Heart left ventricle (tissue), 16 donors: ENCODE results near the gene SLC44A1. TPM values are rescaled to one million over a fixed set of nuclear protein-coding genes. Genes with fewer than 3 reads are reported as not detected.

Experiments used
- ATAC-seq, 4 donors: fragments of 200-7000 bp; cut with Tn5 transposase; one replicate each; pipeline ENCODE4 v1.9.1; 2020 to 2022; ENCODE audit warnings: moderate library complexity in 4 of 4, mild to moderate bottlenecking in 3 of 4, moderate number of reproducible peaks in 1 of 4
- DNase-seq, 5 donors: peaks; one replicate each; pipeline ENCODE4 v3.0.0-alpha.2; 2020
- H3K27ac ChIP-seq, 12 donors: fragments of 200-600 bp; sonication (generic) in 4 of 12; one replicate each; pipeline versions ENCODE4 v1.5.0 to v1.8.0; 2016 to 2022; ENCODE audit warnings: mild to moderate bottlenecking in 2 of 12
- H3K27me3 ChIP-seq, 9 donors: fragments of 200-600 bp; sonication (generic) in 2 of 9; one replicate each; pipeline versions ENCODE4 v1.5.1 to v1.8.0; 2016 to 2022; ENCODE audit warnings: mild to moderate bottlenecking in 3 of 9
- H3K36me3 ChIP-seq, 9 donors: fragments of 200-600 bp; sonication (generic) in 2 of 9; one replicate each; pipeline versions ENCODE4 v1.5.0 to v1.8.0; 2018 to 2022; ENCODE audit warnings: mild to moderate bottlenecking in 2 of 9
- H3K4me1 ChIP-seq, 12 donors: fragments of 200-600 bp; sonication (generic) in 4 of 12; one replicate each; pipeline versions ENCODE4 v1.5.0 to v1.8.0; 2016 to 2022; ENCODE audit warnings: mild to moderate bottlenecking in 3 of 12
- H3K4me3 ChIP-seq, 12 donors: fragments of 200-600 bp; sonication (generic) in 4 of 12; one replicate each; pipeline versions ENCODE4 v1.5.0 to v1.8.0; 2017 to 2022; ENCODE audit warnings: mild to moderate bottlenecking in 9 of 12, moderate library complexity in 4 of 12
- H3K9me3 ChIP-seq, 12 donors: fragments of 200-600 bp; sonication (generic) in 4 of 12; one replicate each; pipeline versions ENCODE4 v1.5.0 to v1.8.0; 2016 to 2022; ENCODE audit warnings: mild to moderate bottlenecking in 1 of 12
- CTCF ChIP-seq, 12 donors: fragments of 200-600 bp; sonication (generic) in 4 of 12; IDR thresholded peaks; one replicate each; pipeline versions ENCODE4 v1.5.0 to v1.8.0; 2018 to 2022; ENCODE audit warnings: antibody characterized with exemption in 12 of 12, mild to moderate bottlenecking in 5 of 12
- POLR2A ChIP-seq, 2 donors: fragments of 450-650 bp; IDR thresholded peaks; one replicate each; pipeline ENCODE4 v1.6.1; 2017; ENCODE audit warnings: antibody characterized with exemption in 2 of 2, mild to moderate bottlenecking in 2 of 2, moderate library complexity in 2 of 2
- WGBS, 4 donors: extraction: QIAGEN DNeasy Blood & Tissue Kit in 2 of 4; methylation state at CpG; one replicate each; pipeline versions ENCODE4 v1.1.5 to v1.1.7; 2013 to 2018; 5-methylcytosine and 5-hydroxymethylcytosine counted together
- intact Hi-C, 10 donors: fragments of 100-400 bp; cut with DNase I; formaldehyde crosslinking; loops; one replicate each; pipeline versions ENCODE4 v1.11.1 to v1.14.2; 2022
- polyA plus RNA-seq, 2 donors: library from polyadenylated mRNA; stranded (reverse); fragments of 200-250 nt; gene quantifications; one replicate each; pipeline ENCODE4 v1.2.3, GENCODE V29; 2013
- total RNA-seq, 9 donors: library from RNA; depleted of rRNA in 2 of 9; stranded (reverse); fragments of >200 nt in 2 of 9; fragmentation: NEBNext Ultra II Directional in 3 of 9; extraction: Animal tissue kit (Norgen Biotek cat#: 25700) in 3 of 9; gene quantifications; one replicate each; pipeline versions ENCODE4 v1.1.0 to v1.2.4, GENCODE V29; 2016 to 2023
- donor health status: ischemic (EF 13 %, LVEDD 7.1; RV severe dilation, severe dysfunction).
- donor health status: healthy with polysubstance abuse.
- donor health status: DM: no; HTN: yes; CAD: no.
- donor health status: DM: no; HTN: no; CAD: no.
- donor health status: ischemic (EF 25% LVEDD 6.9; RV normal size, moderate dysfunction).
- donor health status: ischemic (EF 25% LVEDD 5.7; RV mildly dilated, moderate dysfunction).
- donor health status: healthy.
- donor health status: DM: yes; HTN: yes; CAD: no.
- donor health status: ischemic (EF 35%, LVEDD 5.7; RV mildly dilated, moderate dysfunction).
- donor health status: nonischemic (EF 11% LVEDD 7.7; RV severe dilation, severe dysfunction).
- donor health status: DM: yes; HTN: yes; CAD: no.
- donor health status: PGD.
- donor health status: ischemic (EF 29% LVEDD 5.4; RV normal size, mild dysfunction).
- donor health status: nonischemic (EF 23%, LVEDD 6.1; RV moderate dilation, normal function).

Gene SLC44A1
- total and polyA plus RNA-seq, 11 donors = 5.1 to 29.4 (median 21.3) TPM

- TF ChIP-seq POLR2A (IDR thresholded peaks at IDR 0.05) (no peak), CTCF (IDR thresholded peaks at IDR 0.05) (no peak)
- H3K27ac ChIP-seq = peak overlapping the region in 4 of 12 donors; percentile 2 to 46 (median 32)
- DNase-seq = no peak
- peaks cover 0 to 30% (median 8%) of the 10 kb centered on the region in 12 donors for H3K4me1 ChIP-seq
- intact Hi-C loops = loop anchor here in 1 of 10 donors (10.0 kb wide), 1 partner anchor 277 kb away; no protein-coding TSS in a partner anchor
- no peaks in the 10 kb centered on the region for H3K9me3 ChIP-seq
- no peaks in the 10 kb centered on the region for H3K27me3 ChIP-seq
- H3K36me3 ChIP-seq = no peaks in the 10 kb centered on the region
- no peak overlapping the region for H3K4me3 ChIP-seq
- peak in 2 of 4 donors; percentile 31 to 62 for ATAC-seq
- WGBS, 4 donors = 66 to 74% (median 69%) methylated on average over 8 of the region's 8 CpGs
Measured at GRCh38 chr9:105438141-105438806, 193.8 kb downstream of the SLC44A1 start.

GRCh38 chr9:105439428-105439827 lies 195.0 kb downstream of the SLC44A1 start:
- ATAC-seq (peak; percentile 85 to 94 (median 89)), DNase-seq (peak in 3 of 5 donors; percentile 28 to 33 (median 31))
- no peaks in the 10 kb centered on the region for H3K36me3 ChIP-seq
- no peaks in the 10 kb centered on the region for H3K27me3 ChIP-seq
- no peak for TF ChIP-seq CTCF (IDR thresholded peaks at IDR 0.05)
- no peak for TF ChIP-seq POLR2A (IDR thresholded peaks at IDR 0.05)
- no peaks in the 10 kb centered on the region for H3K9me3 ChIP-seq
- peaks cover 0 to 37% (median 12%) of the 10 kb centered on the region in 12 donors for H3K4me1 ChIP-seq
- intact Hi-C loops = loop anchor here in 1 of 10 donors (10.0 kb wide), 1 partner anchor 275 kb away; no protein-coding TSS in a partner anchor
- peak overlapping the region in 9 of 12 donors; percentile 20 to 63 (median 55) for H3K27ac ChIP-seq
- no peak overlapping the region for H3K4me3 ChIP-seq

- peak overlapping the region in 3 of 12 donors; percentile 4 to 63 (median 28) for H3K27ac ChIP-seq
- no peak for DNase-seq
- no peak overlapping the region for H3K4me3 ChIP-seq
- intact Hi-C loops = loop anchor here in 1 of 10 donors (10.0 kb wide), 1 partner anchor 273 kb away; no protein-coding TSS in a partner anchor
- H3K9me3 ChIP-seq = no peaks in the 10 kb centered on the region
- 30 to 51% (median 41%) methylated on average over 2 of the region's 2 CpGs for WGBS, 4 donors
- H3K27me3 ChIP-seq = no peaks in the 10 kb centered on the region
- no peak for ATAC-seq
- TF ChIP-seq CTCF (IDR thresholded peaks at IDR 0.05) (no peak), POLR2A (IDR thresholded peaks at IDR 0.05) (no peak)
- H3K36me3 ChIP-seq = no peaks in the 10 kb centered on the region
- H3K4me1 ChIP-seq = peaks cover 0 to 49% (median 14%) of the 10 kb centered on the region in 12 donors
Measured at GRCh38 chr9:105441616-105442160, 197.2 kb downstream of the SLC44A1 start.

- Histone ChIP-seq H3K27ac (no peak overlapping the region), H3K4me3 (no peak overlapping the region), H3K9me3 (no peaks in the 10 kb centered on the region), H3K27me3 (no peaks in the 10 kb centered on the region), H3K36me3 (no peaks in the 10 kb centered on the region), H3K4me1 (peaks cover 0 to 49% (median 13%) of the 10 kb centered on the region in 12 donors)
- no peak for DNase-seq
- no peak for ATAC-seq
- intact Hi-C loops = loop anchor here in 1 of 10 donors (10.0 kb wide), 1 partner anchor 272 kb away; no protein-coding TSS in a partner anchor
- TF ChIP-seq POLR2A (IDR thresholded peaks at IDR 0.05) = no peak
- no peak for TF ChIP-seq CTCF (IDR thresholded peaks at IDR 0.05)
- 90 to 94% (median 93%) methylated on average over 8 of the region's 8 CpGs for WGBS, 4 donors
Measured at GRCh38 chr9:105443121-105443520, 198.7 kb downstream of the SLC44A1 start.
